Activated T-cell treated with anti-CD3 and anti-CD28 coated beads, Interleukin-2, amount 50 U/mL, for 72 hours (primary cell): Measurements from ENCODE around the gene NTNG1. TPM values are rescaled to one million over a fixed set of nuclear protein-coding genes. Genes with fewer than 3 reads are reported as not detected.

Experiments used
- ATAC-seq, 2 donors: fragments of 150-1000 bp; cut with Tn5 transposase; replicated peaks in 1 of 2; 2 replicates each; pipeline ENCODE4 v1.10.0; 2021; ENCODE audit warnings: moderate library complexity in 2 of 2, mild to moderate bottlenecking in 1 of 2
- DNase-seq, 2 donors: peaks; one replicate each; pipeline ENCODE4 v3.0.0; 2021 to 2022; ENCODE audit warnings: mixed read lengths in 1 of 2
- H3K27ac Mint-ChIP-seq: one replicate; pipeline ENCODE4 v1.8.0; 2022; ENCODE audit warnings: mild to moderate bottlenecking, moderate library complexity, mixed read lengths
- H3K27me3 Mint-ChIP-seq: one replicate; pipeline ENCODE4 v1.8.0; 2022; ENCODE audit warnings: low read depth, mixed read lengths
- H3K36me3 Mint-ChIP-seq, 2 donors: one replicate each; pipeline ENCODE4 v1.8.0; 2022; ENCODE audit warnings: mixed read lengths in 2 of 2, mild to moderate bottlenecking in 1 of 2; ENCODE audit not compliant: insufficient read depth in 2 of 2
- H3K4me1 Mint-ChIP-seq: one replicate; pipeline ENCODE4 v1.8.0; 2022; ENCODE audit warnings: low read depth, mixed read lengths
- H3K4me3 Mint-ChIP-seq, 2 donors: one replicate each; pipeline ENCODE4 v1.8.0; 2022; ENCODE audit warnings: mild to moderate bottlenecking in 2 of 2, mixed read lengths in 2 of 2, moderate library complexity in 2 of 2
- H3K9me3 Mint-ChIP-seq, 2 donors: one replicate each; pipeline ENCODE4 v1.8.0; 2022; ENCODE audit warnings: mixed read lengths in 2 of 2
- total RNA-seq, 2 donors: library from RNA; stranded (reverse); gene quantifications; one replicate each; pipeline ENCODE4 v1.2.3, GENCODE V29; 2022

The NTNG1 gene
- total RNA-seq, 2 donors from 2014 or later = 0.48 TPM; not detected in 1

- peaks cover 0 to 6% of the 10 kb centered on the region in 2 donors for H3K9me3 Mint-ChIP-seq
- H3K27me3 Mint-ChIP-seq = no peaks in the 10 kb centered on the region
- no peaks in the 10 kb centered on the region for H3K4me1 Mint-ChIP-seq
- no peak for DNase-seq
- ATAC-seq = no peak
- H3K4me3 Mint-ChIP-seq = no peak overlapping the region
- no peak overlapping the region for H3K27ac Mint-ChIP-seq
- no peaks in the 10 kb centered on the region for H3K36me3 Mint-ChIP-seq
These were observed 121.8 kb downstream of the NTNG1 start for GRCh38 chr1:107262467-107263286.

GRCh38 chr1:107263291-107263915, 122.6 kb downstream of the NTNG1 start:
- ATAC-seq (no peak), DNase-seq (no peak)
- Mint-ChIP-seq H3K4me3 (no peak overlapping the region), H3K27ac (no peak overlapping the region), H3K9me3 (peaks cover 0 to 6% of the 10 kb centered on the region in 2 donors), H3K4me1 (no peaks in the 10 kb centered on the region), H3K27me3 (no peaks in the 10 kb centered on the region), H3K36me3 (no peaks in the 10 kb centered on the region)

GRCh38 chr1:107264007-107264406, 123.2 kb downstream of the NTNG1 start:
- Mint-ChIP-seq H3K4me3 (no peak overlapping the region), H3K4me1 (no peaks in the 10 kb centered on the region), H3K36me3 (no peaks in the 10 kb centered on the region), H3K9me3 (peaks cover 0 to 6% of the 10 kb centered on the region in 2 donors), H3K27ac (no peak overlapping the region), H3K27me3 (no peaks in the 10 kb centered on the region)
- ATAC-seq (no peak), DNase-seq (no peak)

GRCh38 chr1:107264561-107264960, 123.7 kb downstream of the NTNG1 start:
- Mint-ChIP-seq H3K27ac (no peak overlapping the region), H3K4me3 (no peak overlapping the region), H3K9me3 (peaks cover 0 to 6% of the 10 kb centered on the region in 2 donors), H3K4me1 (no peaks in the 10 kb centered on the region), H3K36me3 (no peaks in the 10 kb centered on the region), H3K27me3 (no peaks in the 10 kb centered on the region)
- no peak for ATAC-seq
- DNase-seq = no peak

GRCh38 chr1:107267489-107267888, 126.7 kb downstream of the NTNG1 start:
- Mint-ChIP-seq H3K9me3 (peaks cover 0 to 4% of the 10 kb centered on the region in 2 donors), H3K27me3 (no peaks in the 10 kb centered on the region)

GRCh38 chr1:107272321-107272720, 131.5 kb downstream of the NTNG1 start:
- DNase-seq = no peak
- Mint-ChIP-seq H3K4me3 (no peak overlapping the region), H3K27ac (no peak overlapping the region), H3K27me3 (no peaks in the 10 kb centered on the region), H3K36me3 (no peaks in the 10 kb centered on the region), H3K9me3 (no peaks in the 10 kb centered on the region), H3K4me1 (no peaks in the 10 kb centered on the region)
- no peak for ATAC-seq

More at GRCh38 chr1:107267489-107267888, 126.7 kb downstream of the NTNG1 start:
- Mint-ChIP-seq H3K27ac (no peak overlapping the region), H3K4me3 (no peak overlapping the region), H3K4me1 (no peaks in the 10 kb centered on the region), H3K36me3 (no peaks in the 10 kb centered on the region)
- no peak for ATAC-seq
- DNase-seq = no peak

- no peak for DNase-seq
- no peaks in the 10 kb centered on the region for H3K4me1 Mint-ChIP-seq
- H3K27ac Mint-ChIP-seq = no peak overlapping the region
- no peak for ATAC-seq
- H3K4me3 Mint-ChIP-seq = no peak overlapping the region
- H3K9me3 Mint-ChIP-seq = no peaks in the 10 kb centered on the region
- H3K27me3 Mint-ChIP-seq = no peaks in the 10 kb centered on the region
- no peaks in the 10 kb centered on the region for H3K36me3 Mint-ChIP-seq
These were observed 132.7 kb downstream of the NTNG1 start for GRCh38 chr1:107273515-107273914.

- Mint-ChIP-seq H3K9me3 (no peaks in the 10 kb centered on the region), H3K4me3 (no peak overlapping the region), H3K27ac (no peak overlapping the region), H3K36me3 (no peaks in the 10 kb centered on the region), H3K4me1 (no peaks in the 10 kb centered on the region), H3K27me3 (no peaks in the 10 kb centered on the region)
- no peak for ATAC-seq
- no peak for DNase-seq
These were observed 133.4 kb downstream of the NTNG1 start for GRCh38 chr1:107274227-107274626.

GRCh38 chr1:107276247-107276646, 135.4 kb downstream of the NTNG1 start:
- no peak overlapping the region for H3K27ac Mint-ChIP-seq
- H3K9me3 Mint-ChIP-seq = peaks cover 0 to 3% of the 10 kb centered on the region in 2 donors
- H3K4me1 Mint-ChIP-seq = no peaks in the 10 kb centered on the region
- ATAC-seq (no peak), DNase-seq (no peak)
- no peaks in the 10 kb centered on the region for H3K36me3 Mint-ChIP-seq
- no peak overlapping the region for H3K4me3 Mint-ChIP-seq
- H3K27me3 Mint-ChIP-seq = no peaks in the 10 kb centered on the region

GRCh38 chr1:107277022-107277421, 136.2 kb downstream of the NTNG1 start:
- no peak overlapping the region for H3K4me3 Mint-ChIP-seq
- H3K4me1 Mint-ChIP-seq = no peaks in the 10 kb centered on the region
- ATAC-seq (no peak), DNase-seq (no peak)
- no peaks in the 10 kb centered on the region for H3K36me3 Mint-ChIP-seq
- no peak overlapping the region for H3K27ac Mint-ChIP-seq
- peaks cover 0 to 3% of the 10 kb centered on the region in 2 donors for H3K9me3 Mint-ChIP-seq
- H3K27me3 Mint-ChIP-seq = no peaks in the 10 kb centered on the region

- H3K27ac Mint-ChIP-seq = no peak overlapping the region
- DNase-seq (no peak), ATAC-seq (no peak)
- no peaks in the 10 kb centered on the region for H3K36me3 Mint-ChIP-seq
- H3K4me3 Mint-ChIP-seq = no peak overlapping the region
- H3K27me3 Mint-ChIP-seq = no peaks in the 10 kb centered on the region
- H3K9me3 Mint-ChIP-seq = no peaks in the 10 kb centered on the region
- no peaks in the 10 kb centered on the region for H3K4me1 Mint-ChIP-seq
These were observed 145.3 kb downstream of the NTNG1 start for GRCh38 chr1:107286125-107286524.

- Mint-ChIP-seq H3K4me1 (no peaks in the 10 kb centered on the region), H3K4me3 (no peak overlapping the region)
- DNase-seq = no peak
These were observed 151.1 kb downstream of the NTNG1 start for GRCh38 chr1:107291987-107292386.

GRCh38 chr1:107293901-107294613, 153.2 kb downstream of the NTNG1 start:
- Mint-ChIP-seq H3K9me3 (no peaks in the 10 kb centered on the region), H3K27me3 (no peaks in the 10 kb centered on the region), H3K27ac (no peak overlapping the region), H3K36me3 (no peaks in the 10 kb centered on the region), H3K4me3 (no peak overlapping the region), H3K4me1 (no peaks in the 10 kb centered on the region)
- DNase-seq (no peak), ATAC-seq (no peak)

More at GRCh38 chr1:107291987-107292386, 151.1 kb downstream of the NTNG1 start:
- H3K27ac Mint-ChIP-seq = no peak overlapping the region
- no peak for ATAC-seq
- H3K36me3 Mint-ChIP-seq = no peaks in the 10 kb centered on the region
- no peaks in the 10 kb centered on the region for H3K27me3 Mint-ChIP-seq
- H3K9me3 Mint-ChIP-seq = no peaks in the 10 kb centered on the region
